GM12864 (cell line): ENCODE data around the gene MTARC2.
"Not testable (repeated sequence)": the region's sequence is repeated elsewhere in the genome, so short reads cannot be mapped to it uniquely, and the experiment has no call there.

Source experiments
- DNase-seq: peaks from one replicate; pipeline ENCODE4 v3.0.0-alpha.2; 2011; ENCODE audit warnings: low read depth
- H3K4me3 ChIP-seq: 2 replicates; pipeline ENCODE4 v1.5.1; 2011; ENCODE audit warnings: mild to moderate bottlenecking, low read depth, low read length, control low read depth
- TF ChIP-seq, protein P1 (sequence below): IDR thresholded peaks from 2 replicates; pipeline ENCODE4 v1.5.1; 2011; ENCODE audit warnings: low read depth, mild to moderate bottlenecking, moderate library complexity, low read length, control low read depth, inconsistent platforms; ENCODE audit errors: missing control alignments

The MTARC2 gene

DNA sequence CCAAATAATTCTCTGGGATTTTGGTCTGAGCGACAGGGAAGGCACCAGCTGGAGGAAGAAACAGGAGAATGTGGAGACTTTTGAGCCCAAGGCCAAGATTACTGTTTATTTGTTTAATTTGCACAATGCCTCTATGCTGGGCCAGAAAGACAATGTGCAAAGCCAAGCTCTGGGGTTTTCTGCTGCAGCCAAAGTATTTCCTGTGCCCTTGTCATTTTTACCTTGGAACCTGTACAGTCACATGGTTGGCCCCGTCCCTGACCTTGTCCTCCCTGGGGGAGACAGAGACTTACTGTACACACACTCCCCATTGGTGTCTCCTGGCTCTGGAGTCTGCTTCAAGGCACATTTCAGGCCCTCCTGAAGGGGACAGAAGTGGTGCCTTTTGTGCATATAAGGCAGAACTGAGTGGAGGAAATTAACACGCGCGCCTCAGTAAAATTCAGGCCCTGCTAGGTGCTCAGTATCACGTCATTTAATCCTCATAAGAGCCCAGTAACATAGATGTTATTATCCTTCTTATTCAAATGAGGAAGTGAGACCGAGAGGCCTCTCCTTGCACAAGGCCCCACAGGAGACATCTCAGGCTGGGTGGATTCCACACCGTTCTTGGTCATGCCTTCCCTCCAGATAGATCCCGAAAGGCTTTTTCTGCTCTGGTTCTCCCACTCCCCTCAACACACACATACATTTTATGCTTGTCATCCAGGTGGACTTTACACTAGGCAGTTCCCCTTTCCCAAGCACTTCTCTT, 36.9 kb upstream of the MTARC2 start:
- H3K4me3 ChIP-seq, result no peak overlapping the region
- TF ChIP-seq, protein P1, sequence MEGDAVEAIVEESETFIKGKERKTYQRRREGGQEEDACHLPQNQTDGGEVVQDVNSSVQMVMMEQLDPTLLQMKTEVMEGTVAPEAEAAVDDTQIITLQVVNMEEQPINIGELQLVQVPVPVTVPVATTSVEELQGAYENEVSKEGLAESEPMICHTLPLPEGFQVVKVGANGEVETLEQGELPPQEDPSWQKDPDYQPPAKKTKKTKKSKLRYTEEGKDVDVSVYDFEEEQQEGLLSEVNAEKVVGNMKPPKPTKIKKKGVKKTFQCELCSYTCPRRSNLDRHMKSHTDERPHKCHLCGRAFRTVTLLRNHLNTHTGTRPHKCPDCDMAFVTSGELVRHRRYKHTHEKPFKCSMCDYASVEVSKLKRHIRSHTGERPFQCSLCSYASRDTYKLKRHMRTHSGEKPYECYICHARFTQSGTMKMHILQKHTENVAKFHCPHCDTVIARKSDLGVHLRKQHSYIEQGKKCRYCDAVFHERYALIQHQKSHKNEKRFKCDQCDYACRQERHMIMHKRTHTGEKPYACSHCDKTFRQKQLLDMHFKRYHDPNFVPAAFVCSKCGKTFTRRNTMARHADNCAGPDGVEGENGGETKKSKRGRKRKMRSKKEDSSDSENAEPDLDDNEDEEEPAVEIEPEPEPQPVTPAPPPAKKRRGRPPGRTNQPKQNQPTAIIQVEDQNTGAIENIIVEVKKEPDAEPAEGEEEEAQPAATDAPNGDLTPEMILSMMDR, result no peak
- DNase-seq, result no peak

DNA sequence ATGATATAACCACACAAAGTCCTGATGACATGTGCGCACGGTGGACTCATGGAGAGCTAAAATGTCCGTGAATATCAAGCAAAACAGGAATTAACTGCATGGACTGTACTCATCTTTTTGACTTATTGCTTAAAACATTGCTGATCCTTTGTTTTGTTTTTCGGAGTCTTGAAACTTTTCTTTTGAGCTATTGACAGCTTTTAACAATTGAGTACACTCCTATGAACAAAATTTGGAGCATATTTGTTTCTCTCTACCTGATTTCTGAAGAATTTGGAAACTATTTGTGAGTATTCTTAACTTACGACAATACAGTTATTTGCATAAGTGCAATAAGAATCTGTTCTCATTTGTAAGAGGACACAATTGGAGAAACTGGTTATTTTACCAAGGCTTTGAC, 32.1 kb upstream of the MTARC2 start:
- not testable (repeated sequence) for H3K4me3 ChIP-seq, DNase-seq

DNA sequence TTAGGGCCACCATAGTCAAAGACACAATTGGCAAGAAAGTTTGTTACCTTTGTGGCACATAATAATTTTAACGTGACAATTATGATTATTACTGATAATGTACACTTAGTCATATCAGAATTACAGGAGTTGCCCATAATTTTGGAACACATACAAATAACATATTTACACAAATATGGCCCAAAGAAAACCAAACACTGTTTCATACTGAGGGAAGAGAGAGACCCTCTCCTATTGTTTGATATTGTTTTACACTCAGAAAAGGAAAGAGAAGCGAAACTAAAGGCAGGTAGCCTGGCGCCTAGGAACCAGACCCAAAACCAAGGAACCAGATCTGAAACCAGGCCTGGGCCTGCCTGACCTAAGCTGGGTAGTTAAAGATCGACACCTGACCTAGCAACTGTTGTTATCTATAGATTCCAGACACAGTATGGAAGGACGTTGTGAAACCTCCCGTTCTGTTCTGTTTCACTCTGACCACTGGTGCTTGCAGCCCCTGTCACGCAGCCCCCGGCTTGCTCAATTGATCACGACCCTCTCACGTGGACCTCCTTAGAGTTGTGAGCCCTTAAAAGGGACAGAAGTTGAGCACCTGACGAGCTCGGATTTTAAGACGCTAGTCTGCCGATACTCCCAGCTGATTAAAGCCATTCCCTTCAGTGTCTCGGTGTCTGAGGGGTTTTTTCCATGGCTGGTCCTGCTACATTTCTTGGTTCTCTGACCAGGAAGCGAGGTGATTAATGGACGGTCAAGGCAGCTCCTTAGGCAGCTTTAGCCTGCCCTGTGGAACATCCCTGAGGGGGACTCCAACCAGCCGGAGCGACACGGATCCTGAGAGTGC, 30.1 kb upstream of the MTARC2 start:
- no peak overlapping the region for H3K4me3 ChIP-seq
- TF ChIP-seq, protein P1, result no peak
- no peak for DNase-seq

DNA sequence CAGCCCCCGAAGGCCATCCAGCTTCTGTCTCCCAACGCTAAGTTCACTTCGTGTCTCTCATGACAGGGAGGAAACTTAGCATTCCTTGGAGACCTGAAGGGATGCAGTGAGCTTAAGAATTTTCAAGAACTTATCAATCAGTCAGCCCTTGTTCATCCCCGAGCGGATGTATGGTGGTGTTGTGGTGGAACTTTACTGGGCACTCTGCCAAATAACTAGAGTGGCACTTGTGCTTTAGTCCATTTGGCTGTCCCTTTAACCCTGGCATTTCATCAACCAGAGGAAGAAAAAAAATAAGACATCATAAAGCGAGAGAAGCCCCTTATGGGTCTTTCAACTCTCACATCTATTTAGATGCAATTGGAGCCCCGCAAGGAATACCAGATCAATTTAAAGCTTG, 26.9 kb upstream of the MTARC2 start:
- DNase-seq, H3K4me3 ChIP-seq: not testable (repeated sequence)

DNA sequence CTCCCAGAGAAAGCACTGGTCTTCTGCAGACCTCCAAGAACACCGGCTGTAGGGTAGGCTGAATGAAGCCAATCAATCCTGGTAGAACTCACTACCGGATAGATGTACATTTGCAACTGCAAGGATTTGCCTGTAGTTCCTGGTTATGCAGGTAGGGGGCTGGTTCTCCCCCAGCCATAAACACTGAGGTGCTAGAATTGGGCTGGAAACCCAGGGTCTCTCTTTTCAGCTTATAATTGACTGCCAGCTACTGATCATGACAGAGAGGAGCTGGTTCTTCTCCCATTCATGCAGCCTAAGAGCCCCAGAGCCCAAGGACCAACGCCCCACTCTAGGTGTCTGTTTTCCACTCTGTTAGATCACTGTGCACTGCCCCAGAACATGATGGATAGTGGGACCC, 21.5 kb upstream of the MTARC2 start:
- TF ChIP-seq, protein P1, result peak; percentile 77
- no peak for DNase-seq

DNA sequence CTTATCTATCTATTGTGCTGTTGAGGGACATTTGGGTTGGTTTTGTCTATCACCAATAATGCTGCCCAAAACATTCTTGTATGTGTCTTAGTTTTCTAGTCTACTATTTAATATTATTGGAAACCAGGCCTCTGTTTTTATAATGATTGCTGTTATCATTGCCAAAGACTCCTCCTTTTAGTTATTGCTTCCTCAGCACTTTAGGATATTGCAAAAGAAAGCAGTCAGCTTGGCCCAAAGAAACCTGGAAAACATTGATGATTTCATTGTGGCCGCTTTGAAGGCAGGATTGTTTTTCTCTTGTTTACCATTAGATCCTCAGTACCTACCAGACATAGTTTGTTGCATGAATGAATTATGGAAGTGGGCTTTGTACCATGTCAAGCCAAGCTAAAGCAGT, 20.6 kb upstream of the MTARC2 start:
- no peak for DNase-seq
- TF ChIP-seq, protein P1, result no peak
- H3K4me3 ChIP-seq, result no peak overlapping the region

More for the DNA sequence above, 21.5 kb upstream of the MTARC2 start:
- H3K4me3 ChIP-seq, result no peak overlapping the region

DNA sequence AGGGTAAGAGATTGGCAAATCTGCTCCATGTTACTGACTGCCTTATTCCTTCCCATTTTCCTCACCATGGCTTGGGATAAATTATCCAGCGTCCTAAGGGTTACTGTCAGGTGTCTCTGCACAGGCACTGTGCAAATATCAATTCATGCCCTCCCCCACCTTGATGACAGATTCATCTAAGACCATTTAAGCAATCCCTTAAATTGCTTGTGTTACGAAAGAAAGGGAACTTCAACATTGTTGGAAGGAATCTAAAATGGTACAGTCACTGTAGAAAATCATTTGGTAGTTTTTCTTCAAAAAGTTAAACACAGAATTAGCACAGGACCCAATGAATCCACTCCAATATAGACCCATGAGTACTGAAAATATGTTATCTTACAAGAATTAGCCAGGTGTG, 17.6 kb upstream of the MTARC2 start:
- no peak overlapping the region for H3K4me3 ChIP-seq
- DNase-seq, result no peak
- TF ChIP-seq, protein P1, result no peak

DNA sequence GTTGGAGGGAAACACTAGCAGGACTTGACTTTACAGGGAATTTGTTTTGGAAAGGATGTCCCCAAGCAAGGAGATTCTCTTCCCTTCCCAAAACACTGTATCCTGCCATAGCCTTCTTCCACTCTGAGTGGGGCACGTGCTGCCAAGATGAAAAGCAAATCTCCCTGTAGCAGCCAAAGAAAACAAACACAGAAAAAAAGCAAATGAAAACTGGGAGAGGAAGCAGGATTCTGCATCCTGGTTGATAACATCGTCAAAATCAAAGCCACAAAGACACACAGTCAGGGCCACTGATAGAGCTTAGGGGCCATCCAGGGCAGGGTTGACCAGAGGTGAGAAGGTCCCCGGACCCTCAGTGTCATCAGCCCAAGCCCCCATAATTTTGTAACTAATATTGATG, 16.0 kb upstream of the MTARC2 start:
- no peak for DNase-seq
- no peak overlapping the region for H3K4me3 ChIP-seq
- TF ChIP-seq, protein P1, result no peak
